Kasumi-1 (cell line): ENCODE data around the gene BABAM2.
A peak's percentile ranks its signal among the peaks of the same experiment; 100 is the strongest.

Experiments used
- DNase-seq, 2 experiments: peaks; one replicate each; lab custom pipeline; 2025; lab: John Stamatoyannopoulos, UW

The BABAM2 gene

GRCh38 chr2:27911458-27912210 is 21.1 kb downstream of the BABAM2 start:
- DNase-seq = no peak

- no peak for DNase-seq
These were observed 22.0 kb downstream of the BABAM2 start for GRCh38 chr2:27912512-27912911.

- DNase-seq = no peak
These were observed 23.7 kb downstream of the BABAM2 start for GRCh38 chr2:27914041-27914804.

GRCh38 chr2:27914805-27915175 is 24.3 kb downstream of the BABAM2 start:
- DNase-seq = no peak

- DNase-seq = no peak
These were observed 24.7 kb downstream of the BABAM2 start for GRCh38 chr2:27915191-27915590.

- DNase-seq = no peak
These were observed 25.3 kb downstream of the BABAM2 start for GRCh38 chr2:27915874-27916273.

DNA sequence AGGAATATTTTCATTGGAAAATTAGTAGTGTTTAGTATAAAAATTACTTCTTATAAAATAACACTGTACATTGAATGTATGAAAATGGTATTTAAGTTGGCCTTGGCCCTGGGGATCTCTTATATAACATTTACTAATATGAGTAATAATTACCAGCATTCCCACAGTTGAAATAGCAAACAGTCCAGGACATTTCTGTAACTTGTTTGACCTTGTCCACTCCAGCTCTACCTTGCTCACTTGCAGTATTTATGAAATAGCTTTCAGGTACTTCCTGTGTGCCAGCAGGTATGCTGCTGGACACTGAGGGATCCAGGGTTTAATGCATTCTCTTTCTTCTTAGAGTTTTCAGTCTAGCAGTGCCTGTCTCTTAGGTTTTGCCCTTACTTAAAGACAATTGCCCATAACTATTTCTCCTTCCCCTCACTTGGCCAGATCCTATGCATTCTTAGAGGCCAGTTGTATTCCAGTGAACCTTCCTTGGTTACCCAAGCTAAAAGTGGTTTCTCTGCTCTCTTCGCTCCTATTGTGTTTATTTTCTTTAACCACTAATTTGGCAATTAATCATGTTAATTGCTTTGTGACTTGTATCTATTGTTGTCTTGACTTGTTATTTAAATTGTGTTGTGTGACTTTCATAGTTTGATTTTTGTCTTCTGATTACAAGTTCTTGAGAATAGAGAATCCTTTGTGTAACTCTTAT is 25.9 kb downstream of the BABAM2 start:
- no peak for DNase-seq

DNA sequence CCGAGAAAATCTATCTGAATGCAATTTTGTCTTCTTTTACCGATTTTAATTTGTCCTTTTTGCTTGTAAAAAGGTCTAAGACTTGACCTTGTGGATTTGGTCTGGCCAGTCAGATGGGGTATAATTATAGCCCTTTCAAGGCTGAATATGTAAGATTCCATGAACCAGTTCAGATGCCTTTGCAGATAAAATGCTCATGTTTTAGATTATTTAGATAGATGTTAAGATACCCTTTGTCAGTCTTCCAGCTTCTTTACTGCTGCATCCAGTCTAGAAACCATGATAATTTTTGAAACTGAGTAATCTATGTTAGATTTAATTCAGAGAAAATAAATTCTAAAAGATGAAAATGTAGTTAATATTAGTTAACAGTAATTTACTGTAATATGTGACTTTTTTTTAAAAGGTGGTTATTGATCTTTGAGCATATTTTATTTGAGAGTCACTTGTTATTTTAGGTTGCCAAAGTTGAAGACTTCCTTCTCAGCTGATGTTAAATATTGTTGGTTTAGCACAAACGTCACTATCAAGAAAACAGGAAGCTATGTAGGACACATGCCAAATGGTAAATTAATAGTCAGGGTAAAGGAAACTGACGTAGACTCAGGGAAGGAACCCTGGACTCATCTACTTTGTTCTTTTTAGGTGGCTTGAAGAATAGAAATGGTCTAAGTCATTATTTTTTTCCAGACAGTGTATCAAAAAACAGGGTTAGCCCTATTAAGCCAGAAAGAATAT is 29.8 kb downstream of the BABAM2 start:
- DNase-seq = peak; percentile 57 to 72

GRCh38 chr2:27921424-27921823 is 30.9 kb downstream of the BABAM2 start:
- no peak for DNase-seq

- no peak for DNase-seq
These were observed 31.5 kb downstream of the BABAM2 start for GRCh38 chr2:27921880-27922547.

GRCh38 chr2:27922842-27923241 is 32.3 kb downstream of the BABAM2 start:
- DNase-seq = no peak

DNA sequence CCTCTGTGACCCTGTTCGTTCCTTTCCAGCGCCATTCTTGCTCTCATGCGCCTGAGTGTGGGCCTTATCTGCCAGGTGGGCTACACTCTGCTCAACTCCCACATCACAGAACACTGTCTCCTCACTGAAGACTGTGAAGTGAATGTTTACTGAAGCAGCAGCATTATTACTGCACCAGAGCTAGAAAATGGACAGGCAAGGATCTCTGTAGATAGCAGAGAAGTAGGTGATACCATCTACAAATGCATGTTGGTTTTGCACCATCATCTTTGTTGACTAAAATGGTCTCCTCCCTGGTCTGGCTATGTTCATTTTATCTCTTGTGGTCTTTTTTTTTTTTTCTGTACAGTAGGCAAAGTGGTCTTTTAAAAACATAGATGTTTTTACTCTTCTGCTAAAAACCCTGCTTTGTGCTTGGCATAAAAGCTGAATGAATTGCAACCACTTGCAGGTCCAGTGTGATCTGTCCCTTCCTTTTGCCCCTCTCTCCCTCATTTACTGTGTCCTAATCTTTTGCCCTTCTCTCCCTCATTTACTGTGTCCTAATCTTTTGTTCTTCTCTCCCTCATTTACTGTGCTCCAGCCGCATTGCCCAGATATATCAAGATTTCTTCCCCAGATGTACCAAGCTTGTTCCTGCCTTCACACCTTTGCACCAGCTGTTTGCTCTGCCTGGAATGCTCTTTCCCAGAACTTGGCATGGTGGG is 35.4 kb downstream of the BABAM2 start:
- no peak for DNase-seq

DNA sequence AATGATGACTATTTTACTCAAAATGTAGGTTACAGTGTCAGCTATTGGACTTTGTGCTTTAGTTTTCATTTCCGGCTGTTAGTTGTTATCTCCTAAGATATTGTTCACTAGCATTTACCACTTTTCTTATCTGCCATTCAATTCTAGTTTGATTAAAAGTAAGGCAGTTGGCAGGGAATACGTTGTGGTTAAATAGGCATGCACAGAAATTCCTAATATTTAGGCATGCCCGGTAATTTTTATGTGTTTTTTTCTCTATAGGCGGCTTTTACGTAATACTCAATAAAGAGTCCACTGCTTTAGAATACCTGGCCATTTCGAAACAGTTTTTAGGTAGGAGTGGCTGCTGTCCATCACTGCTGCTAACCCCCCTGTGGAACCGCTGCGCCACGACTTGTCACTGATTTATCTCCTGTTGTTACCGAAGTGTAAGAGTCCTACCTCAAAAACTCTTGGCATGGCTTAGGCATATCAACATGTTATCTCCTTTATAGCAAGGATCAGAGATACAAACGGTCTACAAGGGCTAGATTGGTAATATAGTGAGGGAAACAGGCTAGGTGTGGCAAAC is 39.5 kb downstream of the BABAM2 start:
- no peak for DNase-seq

- DNase-seq = no peak
These were observed 40.9 kb downstream of the BABAM2 start for GRCh38 chr2:27931361-27931950.

GRCh38 chr2:27932396-27932795 is 41.9 kb downstream of the BABAM2 start:
- DNase-seq = no peak

- no peak for DNase-seq
These were observed 44.5 kb downstream of the BABAM2 start for GRCh38 chr2:27935026-27935425.

DNA sequence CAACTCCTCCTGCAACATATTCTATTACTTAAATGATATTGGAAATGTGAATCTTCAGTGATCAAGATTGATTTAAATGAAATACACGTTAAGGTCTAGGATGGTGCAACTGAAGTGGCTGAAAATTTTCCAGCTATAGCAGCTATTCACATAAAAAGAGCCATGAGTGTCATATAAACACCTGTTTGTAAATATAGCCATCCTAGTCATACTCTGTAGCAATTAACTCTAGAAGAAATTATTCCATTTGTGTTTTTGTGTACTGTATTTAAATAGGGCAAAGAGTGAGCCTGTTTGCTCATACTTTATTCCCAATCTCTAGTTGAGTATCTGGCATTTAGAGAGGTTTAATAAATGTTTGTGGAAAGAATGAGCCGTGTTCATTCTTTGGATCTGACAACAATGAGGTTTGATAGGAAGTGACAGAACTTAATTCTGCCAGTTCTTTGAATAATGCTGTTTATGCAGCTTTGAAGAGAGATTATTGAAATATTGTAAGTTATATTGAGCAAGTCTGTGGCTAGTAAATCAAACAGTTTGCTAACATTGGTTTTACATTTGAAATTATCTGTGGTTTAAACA is 49.7 kb downstream of the BABAM2 start:
- DNase-seq = no peak

DNA sequence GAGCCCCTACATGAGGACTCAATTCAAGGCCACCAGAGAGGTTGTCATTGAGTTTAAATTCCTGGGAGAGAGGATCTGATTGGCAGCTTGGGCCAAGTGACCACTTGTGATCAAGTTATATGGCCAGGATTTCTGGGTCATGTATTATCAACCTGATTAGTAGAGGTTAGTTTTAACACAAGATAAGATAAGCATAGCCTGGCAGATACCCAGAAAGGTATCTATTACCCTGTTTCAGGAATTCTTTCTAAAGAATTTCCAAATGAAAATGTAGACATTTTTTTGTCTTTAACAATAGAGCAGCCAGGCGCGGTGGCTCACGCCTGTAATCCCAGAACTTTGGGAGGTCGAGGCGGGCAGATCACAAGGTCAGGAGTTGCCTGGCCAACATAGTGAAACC is 50.5 kb downstream of the BABAM2 start:
- DNase-seq = no peak

DNA sequence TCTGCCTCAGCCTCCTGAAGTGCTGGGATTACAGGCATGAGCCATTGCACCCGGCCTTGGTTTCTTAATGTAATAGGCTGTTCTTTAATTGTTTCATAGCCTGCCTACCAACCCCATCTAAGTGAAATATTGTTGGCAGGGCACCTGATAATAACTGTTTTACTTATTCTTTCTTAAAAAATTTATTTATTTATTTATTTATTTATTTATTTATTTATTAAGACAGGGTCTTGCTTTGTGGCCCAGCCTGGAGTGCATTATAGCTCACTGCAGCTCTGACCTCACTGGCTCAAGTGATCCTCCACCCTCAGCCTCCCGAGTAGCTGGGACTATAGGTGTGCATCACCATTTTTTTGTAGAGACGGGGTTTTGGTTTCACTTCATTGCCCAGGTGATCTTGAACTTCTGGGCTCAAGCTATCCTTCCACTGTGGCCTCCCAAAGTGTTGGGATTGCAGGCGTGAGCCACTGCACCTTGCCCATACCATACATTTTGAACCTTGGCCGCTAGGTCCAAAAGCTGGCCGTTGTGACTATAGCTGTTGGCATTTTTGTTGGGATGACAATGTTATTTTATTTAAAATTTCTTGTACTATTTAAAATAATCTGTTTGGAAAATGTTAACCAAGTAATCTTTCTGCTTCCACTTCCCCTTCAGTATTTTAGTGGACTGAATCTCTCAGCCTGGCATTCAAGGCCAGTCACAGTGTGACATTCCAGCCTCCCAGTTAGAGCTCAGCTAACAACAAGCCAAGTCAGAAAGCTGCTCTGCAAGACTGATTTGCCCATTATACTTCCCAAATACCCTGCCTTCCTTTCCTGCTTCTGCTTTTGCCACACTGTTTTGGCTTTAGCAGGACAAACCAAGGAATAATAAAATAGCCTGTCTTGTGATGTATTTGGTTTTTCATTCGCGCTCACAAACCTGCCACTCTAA is 52.4 kb downstream of the BABAM2 start:
- DNase-seq = peak in 1 of 2 experiments; percentile 37
